Right lobe of liver (tissue), 4 donors: ENCODE results near the gene STRN4.
"Not testable (repeated sequence)": the region's sequence is repeated elsewhere in the genome, so short reads cannot be mapped to it uniquely, and the experiment has no call there.

Experiments
- CTCF ChIP-seq, 4 donors: fragments of 200-600 bp in 3 of 4; fragments of 450-650 bp in 1 of 4; IDR thresholded peaks; one replicate each; pipeline versions ENCODE4 v1.5.1 to v1.8.0; 2016 to 2022; ENCODE audit warnings: antibody characterized with exemption in 4 of 4, mild to moderate bottlenecking in 2 of 4
- POLR2A ChIP-seq: fragments of 450-650 bp; IDR thresholded peaks from one replicate; pipeline ENCODE4 v1.6.1; 2017; ENCODE audit warnings: antibody characterized with exemption, mild to moderate bottlenecking
- donor health status: DM: no; HTN: no; CAD: no.
- donor health status: DM: no; HTN: no; CAD: no.
- donor health status: DM: no; HTN: yes; CAD: no.

GRCh38 chr19:46712768-46713338 lies 33.4 kb downstream of the STRN4 start:
- TF ChIP-seq POLR2A; CTCF (IDR thresholded peaks at IDR 0.05): not testable (repeated sequence)
